Fibroblast of pulmonary artery (primary cell): ENCODE measurements around the gene RPTOR.

ENCODE experiments used
- DNase-seq: peaks from one replicate; pipeline ENCODE4 v3.0.0-alpha.2; 2010; ENCODE audit warnings: low read depth
- H3K4me3 ChIP-seq: replicated peaks from 2 replicates; pipeline ENCODE4 v1.5.1; 2011; ENCODE audit warnings: low read depth, mild to moderate bottlenecking, control low read depth, low read length, moderate library complexity
- CTCF ChIP-seq: IDR thresholded peaks from 2 replicates; pipeline ENCODE4 v1.5.1; 2011; ENCODE audit warnings: mild to moderate bottlenecking, control low read depth, low read length, inconsistent platforms; ENCODE audit errors: missing control alignments

RPTOR gene

GRCh38 chr17:80546267-80546666 is 1.6 kb downstream of the RPTOR start:
- no peak for DNase-seq
- H3K4me3 ChIP-seq = peak overlapping the region; percentile 98
- TF ChIP-seq CTCF = no peak

DNA sequence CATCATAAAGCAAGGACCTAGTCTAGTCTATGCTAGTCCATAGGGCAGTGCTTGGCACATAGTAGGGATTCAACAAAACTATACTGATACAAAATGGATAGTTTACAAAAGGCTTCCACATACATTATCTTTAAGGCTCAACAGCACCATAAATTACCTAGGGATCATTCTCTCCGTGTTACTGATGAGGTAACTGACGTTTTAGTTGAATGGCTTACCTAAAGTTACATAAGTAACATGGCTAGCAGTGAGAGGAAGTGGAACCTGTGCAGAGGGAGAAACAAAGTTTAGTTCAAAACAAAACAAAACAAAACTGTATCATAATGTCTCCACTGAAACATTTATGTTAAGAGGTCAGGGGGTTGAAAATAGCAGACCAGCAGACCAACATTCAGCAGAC is 7.9 kb downstream of the RPTOR start:
- DNase-seq = no peak
- no peak overlapping the region for H3K4me3 ChIP-seq
- no peak for TF ChIP-seq CTCF

DNA sequence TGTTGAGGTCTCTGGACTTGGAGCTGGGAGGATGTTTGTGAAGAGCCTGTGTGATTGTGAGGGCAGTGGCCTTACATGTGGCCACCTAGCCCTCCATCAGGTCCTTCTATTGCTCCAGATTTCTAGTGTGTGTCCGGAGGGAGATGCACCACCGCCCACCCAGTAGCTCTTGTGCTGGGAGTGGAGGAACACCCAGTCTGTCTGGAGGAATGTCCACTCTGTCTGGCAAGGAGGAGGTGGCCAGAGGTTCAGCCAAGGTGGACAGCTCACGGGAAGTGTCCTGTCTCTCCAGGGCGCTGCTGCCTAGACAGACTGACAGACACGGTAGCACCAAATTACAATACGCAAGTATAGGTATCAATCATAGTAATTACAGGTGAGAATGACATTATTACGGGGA is 10.6 kb downstream of the RPTOR start:
- no peak for TF ChIP-seq CTCF

GRCh38 chr17:80558046-80558445 is 13.4 kb downstream of the RPTOR start:
- no peak for DNase-seq
- no peak overlapping the region for H3K4me3 ChIP-seq
- TF ChIP-seq CTCF = no peak

More for the DNA sequence above, 10.6 kb downstream of the RPTOR start:
- DNase-seq = no peak
- no peak overlapping the region for H3K4me3 ChIP-seq

GRCh38 chr17:80559825-80560251 is 15.2 kb downstream of the RPTOR start:
- H3K4me3 ChIP-seq = no peak overlapping the region
- peak; percentile 45 for DNase-seq
- TF ChIP-seq CTCF = no peak

DNA sequence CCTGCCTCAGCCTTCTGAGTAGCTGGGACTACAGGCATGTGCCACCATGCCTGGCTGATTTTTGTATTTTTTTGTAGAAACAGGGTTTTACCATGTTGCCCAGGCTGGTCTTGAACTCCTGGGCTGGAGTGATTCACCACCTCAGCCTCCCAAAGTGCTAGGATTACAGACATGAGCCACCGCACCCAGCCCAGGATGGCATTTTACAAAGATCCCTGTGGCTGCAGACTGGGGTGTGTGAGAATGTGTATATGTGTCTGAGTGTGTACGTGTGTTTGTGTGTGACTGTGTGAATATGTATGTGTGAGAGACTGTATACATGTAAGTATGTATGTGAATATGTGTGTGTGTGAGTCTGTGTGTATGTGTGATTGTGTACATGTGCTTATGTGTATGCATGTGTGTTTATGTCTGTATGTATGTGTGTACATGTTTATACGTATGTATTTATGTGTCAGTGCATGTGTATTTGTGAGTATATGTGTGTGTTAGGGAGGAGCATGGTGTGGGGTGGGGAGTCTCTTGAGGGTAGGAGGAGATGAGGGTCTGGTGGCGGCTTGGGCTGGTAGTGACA is 17.0 kb downstream of the RPTOR start:
- TF ChIP-seq CTCF = no peak
- no peak overlapping the region for H3K4me3 ChIP-seq
- no peak for DNase-seq

DNA sequence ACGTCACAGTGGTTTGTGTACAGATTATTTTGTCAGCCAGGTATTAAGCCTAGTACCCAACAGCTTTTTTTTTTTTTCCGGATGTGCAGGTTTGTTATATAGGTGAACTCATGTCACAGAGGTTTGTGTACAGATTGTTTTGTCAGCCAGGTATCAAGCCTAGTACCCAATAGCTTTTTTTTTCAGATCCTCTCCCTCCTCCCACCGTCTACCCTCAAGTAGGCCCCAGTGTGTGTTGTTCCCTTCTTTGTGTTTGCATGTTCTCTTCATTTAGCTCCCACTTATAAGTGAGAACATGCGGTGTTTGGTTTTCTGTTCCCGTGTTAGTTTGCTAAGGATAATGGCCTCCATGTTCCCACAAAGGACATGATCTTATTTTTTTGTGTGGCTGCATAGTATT is 19.9 kb downstream of the RPTOR start:
- no peak overlapping the region for H3K4me3 ChIP-seq
- TF ChIP-seq CTCF = no peak
- no peak for DNase-seq
